Thyroid gland (tissue), 4 donors: ENCODE data around the gene CLCA1. TPM values are rescaled to one million over a fixed set of nuclear protein-coding genes. Genes with fewer than 3 reads are reported as not detected.

ENCODE experiments used
- DNase-seq, 2 donors: peaks; one replicate each; pipeline ENCODE4 v3.0.0-alpha.2; 2019
- H3K27ac ChIP-seq, 3 donors: fragments of 200-600 bp; sonication (generic); 1 replicate in 2 of 3; 2 replicates in 1 of 3; pipeline ENCODE4 v1.5.1; 2016 to 2019; ENCODE audit warnings: mild to moderate bottlenecking in 1 of 3, moderate library complexity in 1 of 3
- H3K27me3 ChIP-seq: fragments of 200-600 bp; sonication (generic); one replicate; pipeline ENCODE4 v1.5.1; 2019
- H3K36me3 ChIP-seq, 2 donors: fragments of 200-600 bp; sonication (generic); one replicate each; pipeline ENCODE4 v1.5.1; 2016 to 2019
- H3K4me1 ChIP-seq, 2 donors: fragments of 200-600 bp; sonication (generic); one replicate each; pipeline ENCODE4 v1.5.1; 2017 to 2019
- H3K4me3 ChIP-seq, 3 donors: fragments of 200-600 bp; sonication (generic); replicated peaks in 1 of 3; 1 replicate in 2 of 3; 2 replicates in 1 of 3; pipeline ENCODE4 v1.5.1; 2016; ENCODE audit warnings: mild to moderate bottlenecking in 1 of 3
- H3K9me3 ChIP-seq: fragments of 200-600 bp; sonication (generic); one replicate; pipeline ENCODE4 v1.5.1; 2017
- POLR2A ChIP-seq, 2 donors: fragments of 450-650 bp; IDR thresholded peaks; one replicate each; pipeline ENCODE4 v1.6.1; 2017; ENCODE audit warnings: antibody characterized with exemption in 2 of 2, mild to moderate bottlenecking in 2 of 2, moderate library complexity in 1 of 2
- WGBS, 2 donors: methylation state at CpG; one replicate each; pipeline ENCODE4 v1.1.5; 2017; 5-methylcytosine and 5-hydroxymethylcytosine counted together
- intact Hi-C: fragments of 100-400 bp; cut with DNase I; formaldehyde crosslinking; loops from one replicate; pipeline ENCODE4 v1.15.1; 2023
- total RNA-seq, 4 donors: library from RNA; depleted of rRNA; stranded (reverse); fragments of >200 nt; gene quantifications; one replicate each; pipeline ENCODE4 v1.2.3, GENCODE V29; 2016
- TF ChIP-seq, protein P1 (sequence below), 6 experiments: fragments of 200-600 bp in 3 of 6; fragments of 450-650 bp in 3 of 6; sonication (generic) in 3 of 6; IDR thresholded peaks; one replicate each; pipeline ENCODE4 v1.5.1; 2016 to 2019; ENCODE audit warnings: antibody characterized with exemption in 6 of 6, mild to moderate bottlenecking in 2 of 6, inconsistent platforms in 1 of 6, moderate library complexity in 1 of 6

CLCA1 gene
- total RNA-seq, 4 donors from 2014 or later = not detected

DNA sequence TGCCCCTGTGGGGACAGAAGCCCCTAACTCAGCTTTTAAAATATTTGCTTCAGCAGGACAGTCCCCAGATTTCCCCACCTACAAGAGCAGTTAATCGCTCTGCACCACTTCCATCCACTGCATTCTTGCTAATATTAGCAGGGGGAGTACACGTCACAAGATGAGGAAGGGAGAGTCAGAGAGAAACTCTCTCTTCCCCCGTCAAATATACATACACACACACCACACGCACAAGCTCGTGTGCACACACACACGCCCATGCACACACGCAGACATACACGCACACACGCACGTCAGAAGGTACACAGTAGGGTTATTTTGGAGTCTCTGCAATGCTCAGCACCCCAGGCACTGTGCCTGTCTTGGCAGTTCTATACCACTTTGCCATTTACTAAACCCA lies 2.1 kb downstream of the CLCA1 start:
- H3K27me3 ChIP-seq = peaks cover 5% of the 10 kb centered on the region
- no peak for TF ChIP-seq POLR2A (IDR thresholded peaks at IDR 0.05)
- TF ChIP-seq, protein P1, sequence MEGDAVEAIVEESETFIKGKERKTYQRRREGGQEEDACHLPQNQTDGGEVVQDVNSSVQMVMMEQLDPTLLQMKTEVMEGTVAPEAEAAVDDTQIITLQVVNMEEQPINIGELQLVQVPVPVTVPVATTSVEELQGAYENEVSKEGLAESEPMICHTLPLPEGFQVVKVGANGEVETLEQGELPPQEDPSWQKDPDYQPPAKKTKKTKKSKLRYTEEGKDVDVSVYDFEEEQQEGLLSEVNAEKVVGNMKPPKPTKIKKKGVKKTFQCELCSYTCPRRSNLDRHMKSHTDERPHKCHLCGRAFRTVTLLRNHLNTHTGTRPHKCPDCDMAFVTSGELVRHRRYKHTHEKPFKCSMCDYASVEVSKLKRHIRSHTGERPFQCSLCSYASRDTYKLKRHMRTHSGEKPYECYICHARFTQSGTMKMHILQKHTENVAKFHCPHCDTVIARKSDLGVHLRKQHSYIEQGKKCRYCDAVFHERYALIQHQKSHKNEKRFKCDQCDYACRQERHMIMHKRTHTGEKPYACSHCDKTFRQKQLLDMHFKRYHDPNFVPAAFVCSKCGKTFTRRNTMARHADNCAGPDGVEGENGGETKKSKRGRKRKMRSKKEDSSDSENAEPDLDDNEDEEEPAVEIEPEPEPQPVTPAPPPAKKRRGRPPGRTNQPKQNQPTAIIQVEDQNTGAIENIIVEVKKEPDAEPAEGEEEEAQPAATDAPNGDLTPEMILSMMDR (IDR thresholded peaks at IDR 0.05) = no peak
- H3K36me3 ChIP-seq = no peaks in the 10 kb centered on the region
- H3K27ac ChIP-seq = no peak overlapping the region
- no peak for DNase-seq
- H3K4me1 ChIP-seq = no peaks in the 10 kb centered on the region
- intact Hi-C loops = no loop called here
- 92 to 94% methylated on average over 10 of the region's 10 CpGs for WGBS, 2 donors
- H3K9me3 ChIP-seq = no peaks in the 10 kb centered on the region
- no peak overlapping the region for H3K4me3 ChIP-seq

DNA sequence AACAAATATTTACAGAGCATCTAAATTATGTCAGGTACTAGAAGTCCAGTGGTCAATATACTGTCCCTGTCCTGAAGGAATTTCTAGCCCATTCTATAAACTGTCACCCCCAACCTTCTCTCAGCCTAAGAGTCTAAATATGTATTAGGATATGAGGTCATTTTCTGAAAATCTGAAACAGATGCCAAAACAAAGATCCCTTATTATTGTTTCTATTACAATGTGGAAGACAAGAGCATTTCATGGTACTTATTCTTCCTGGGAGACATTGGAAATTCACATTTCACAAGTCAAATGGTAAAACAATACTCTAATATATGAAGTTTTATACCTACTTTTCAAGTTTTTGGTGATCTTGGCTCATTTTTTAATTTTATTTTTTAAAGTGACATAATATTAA lies 2.6 kb downstream of the CLCA1 start:
- intact Hi-C loops = no loop called here
- TF ChIP-seq POLR2A (IDR thresholded peaks at IDR 0.05) = no peak
- TF ChIP-seq, protein P1 (IDR thresholded peaks at IDR 0.05) = no peak
- no peak overlapping the region for H3K4me3 ChIP-seq
- no peak overlapping the region for H3K27ac ChIP-seq
- H3K27me3 ChIP-seq = peaks cover 5% of the 10 kb centered on the region
- no peaks in the 10 kb centered on the region for H3K9me3 ChIP-seq
- DNase-seq = no peak
- H3K36me3 ChIP-seq = no peaks in the 10 kb centered on the region
- H3K4me1 ChIP-seq = no peaks in the 10 kb centered on the region

DNA sequence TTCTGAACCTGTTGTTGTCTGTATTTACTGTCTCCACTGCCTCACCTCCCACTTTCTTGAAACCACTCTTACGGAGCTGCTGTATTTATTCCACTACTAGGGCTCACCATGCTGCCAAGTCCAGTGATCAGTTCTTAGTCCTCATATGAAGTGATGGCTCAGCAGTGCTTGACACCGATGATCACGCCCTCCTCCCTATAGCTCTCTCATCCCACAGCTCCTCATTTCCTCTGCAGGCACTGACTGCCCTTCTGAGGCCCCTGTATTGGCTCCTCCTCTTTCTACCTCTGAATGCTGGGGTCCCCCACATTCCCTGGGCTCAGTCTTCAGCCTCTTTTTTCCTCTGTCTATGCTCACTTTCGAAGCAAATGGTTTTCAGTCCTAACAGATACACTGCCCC lies 3.4 kb downstream of the CLCA1 start:
- Histone ChIP-seq H3K36me3 (no peaks in the 10 kb centered on the region), H3K27me3 (peaks cover 5% of the 10 kb centered on the region), H3K9me3 (no peaks in the 10 kb centered on the region), H3K4me3 (no peak overlapping the region), H3K4me1 (no peaks in the 10 kb centered on the region), H3K27ac (no peak overlapping the region)
- no peak for DNase-seq
- WGBS, 2 donors = 69 to 71% methylated on average over 4 of the region's 4 CpGs
- intact Hi-C loops = no loop called here
- TF ChIP-seq, protein P1 (IDR thresholded peaks at IDR 0.05) = no peak
- no peak for TF ChIP-seq POLR2A (IDR thresholded peaks at IDR 0.05)

DNA sequence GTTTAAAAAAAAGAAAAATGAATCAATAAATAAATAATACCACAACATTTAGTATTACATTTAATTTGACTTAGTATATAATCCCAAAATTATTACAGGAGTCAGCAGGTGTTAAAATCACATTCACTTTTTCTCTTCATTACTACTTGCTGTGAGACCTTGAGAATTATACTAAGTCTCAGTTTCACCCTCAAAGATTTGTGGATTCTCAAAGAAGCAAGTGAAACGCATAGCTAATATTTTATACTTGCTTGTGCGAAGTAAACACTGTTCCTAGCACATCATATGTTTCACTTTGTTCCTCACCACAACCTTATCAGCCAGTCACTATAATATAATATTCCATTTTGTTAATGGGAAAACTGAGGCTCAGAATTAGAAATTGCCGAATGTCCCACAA lies 4.0 kb downstream of the CLCA1 start:
- H3K9me3 ChIP-seq = no peaks in the 10 kb centered on the region
- no peak for DNase-seq
- peaks cover 5% of the 10 kb centered on the region for H3K27me3 ChIP-seq
- intact Hi-C loops = no loop called here
- no peak overlapping the region for H3K27ac ChIP-seq
- 62% methylated on average over 3 of the region's 3 CpGs for WGBS, 2 donors
- H3K36me3 ChIP-seq = no peaks in the 10 kb centered on the region
- no peak for TF ChIP-seq POLR2A (IDR thresholded peaks at IDR 0.05)
- TF ChIP-seq, protein P1 (IDR thresholded peaks at IDR 0.05) = no peak
- no peak overlapping the region for H3K4me3 ChIP-seq
- H3K4me1 ChIP-seq = no peaks in the 10 kb centered on the region

DNA sequence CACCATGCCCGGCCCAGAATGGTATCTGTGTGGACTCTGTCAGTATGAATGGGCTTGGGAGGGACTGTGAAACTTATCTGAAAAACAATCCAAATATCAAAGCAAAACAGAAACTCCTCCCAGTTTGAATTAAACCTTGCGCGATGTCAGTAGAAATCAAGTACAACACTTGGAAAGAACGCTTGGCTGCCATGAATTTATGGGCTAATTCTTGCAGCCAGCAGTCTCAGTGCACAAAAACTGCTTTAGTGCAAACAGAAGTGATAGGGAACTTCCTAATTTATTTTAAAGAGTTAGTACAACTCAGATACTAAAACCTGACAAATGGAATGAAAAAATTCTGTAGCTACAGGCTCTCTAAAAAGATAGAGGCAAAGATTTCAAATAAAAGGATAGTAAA lies 8.5 kb downstream of the CLCA1 start:
- Histone ChIP-seq H3K4me1 (no peaks in the 10 kb centered on the region), H3K27ac (no peak overlapping the region), H3K4me3 (no peak overlapping the region), H3K9me3 (no peaks in the 10 kb centered on the region), H3K27me3 (peaks cover 5% of the 10 kb centered on the region), H3K36me3 (no peaks in the 10 kb centered on the region)
- intact Hi-C loops = no loop called here
- no peak for TF ChIP-seq POLR2A (IDR thresholded peaks at IDR 0.05)
- TF ChIP-seq, protein P1 (IDR thresholded peaks at IDR 0.05) = no peak
- 80 to 86% methylated on average over 4 of the region's 4 CpGs for WGBS, 2 donors
- DNase-seq = no peak
